Loucy (cell line): ENCODE results near the gene TSFM.

Experiments
- H2AFZ ChIP-seq: fragments of 200-600 bp; sonication (generic); 2 replicates; pipeline ENCODE4 v1.6.0; 2016; ENCODE audit warnings: antibody characterized with exemption, mild to moderate bottlenecking, low read length, moderate library complexity
- H3F3A ChIP-seq: fragments of 200-600 bp; 2 replicates; pipeline ENCODE4 v1.6.0; 2016; ENCODE audit warnings: antibody characterized with exemption, low read depth, mild to moderate bottlenecking
- H3K27me3 ChIP-seq: fragments of 200-600 bp; sonication (generic); 2 replicates; pipeline ENCODE4 v1.6.1; 2014; ENCODE audit warnings: low read length, mild to moderate bottlenecking; ENCODE audit not compliant: insufficient read depth, poor library complexity, severe bottlenecking
- H3K36me3 ChIP-seq: fragments of 200-600 bp; sonication (generic); 2 replicates; pipeline ENCODE4 v1.6.1; 2016; ENCODE audit warnings: low read length; ENCODE audit not compliant: insufficient read depth
- H3K4me1 ChIP-seq: fragments of 200-600 bp; sonication (generic); 2 replicates; pipeline ENCODE4 v1.5.1; 2014; ENCODE audit warnings: low read length, mild to moderate bottlenecking; ENCODE audit not compliant: insufficient read depth, poor library complexity, severe bottlenecking
- H3K4me2 ChIP-seq: fragments of 200-600 bp; sonication (generic); 2 replicates; pipeline ENCODE4 v1.6.0; 2014; ENCODE audit warnings: antibody characterized with exemption, low read length, low read depth, mild to moderate bottlenecking; ENCODE audit not compliant: poor library complexity, severe bottlenecking
- H3K4me3 ChIP-seq: fragments of 200-600 bp; sonication (generic); 2 replicates; pipeline ENCODE4 v1.5.1; 2014; ENCODE audit warnings: low read length, mild to moderate bottlenecking, mixed read lengths; ENCODE audit not compliant: poor library complexity, severe bottlenecking
- H3K79me2 ChIP-seq: fragments of 200-600 bp; sonication (generic); 2 replicates; pipeline ENCODE4 v1.6.1; 2014; ENCODE audit warnings: low read length; ENCODE audit not compliant: insufficient read depth
- H3K9ac ChIP-seq: fragments of 200-600 bp; sonication (generic); 2 replicates; pipeline ENCODE4 v1.6.0; 2014; ENCODE audit warnings: mild to moderate bottlenecking, low read depth, low read length, moderate library complexity; ENCODE audit not compliant: poor library complexity, severe bottlenecking
- H3K9me2 ChIP-seq: fragments of 200-600 bp; sonication (generic); replicated peaks from 2 replicates; pipeline ENCODE4 v1.6.1; 2016; ENCODE audit warnings: low read depth, low read length, mixed read lengths
- H3K9me3 ChIP-seq: fragments of 200-600 bp; sonication (generic); 2 replicates; pipeline ENCODE4 v1.6.1; 2014; ENCODE audit warnings: mild to moderate bottlenecking, antibody characterized with exemption, low read length, low read depth; ENCODE audit not compliant: insufficient read depth
- H4K20me1 ChIP-seq: fragments of 200-600 bp; sonication (generic); 2 replicates; pipeline ENCODE4 v1.6.0; 2014; ENCODE audit warnings: antibody characterized with exemption, low read length, mild to moderate bottlenecking; ENCODE audit not compliant: insufficient read depth, poor library complexity, severe bottlenecking
- EZH2phosphoT487 ChIP-seq: fragments of 200-600 bp; IDR thresholded peaks from 2 replicates; pipeline ENCODE4 v1.6.1; 2018; ENCODE audit warnings: antibody characterized with exemption, mild to moderate bottlenecking, moderate library complexity, borderline replicate concordance
- TF ChIP-seq, protein P1 (sequence below): fragments of 200-600 bp; sonication (generic); conservative IDR thresholded peaks from 2 replicates; pipeline ENCODE4 v1.5.1; 2014; ENCODE audit warnings: mild to moderate bottlenecking, antibody characterized with exemption, low read length

Gene TSFM

GRCh38 chr12:57837864-57838562 lies 55.4 kb downstream of the TSFM start:
- Histone ChIP-seq H3F3A (peaks cover 6% of the 10 kb centered on the region), H3K9me2 (no peaks in the 10 kb centered on the region), H3K4me2 (peak overlapping the region; percentile 86), H3K4me1 (peaks cover 88% of the 10 kb centered on the region), H3K27me3 (no peaks in the 10 kb centered on the region), H3K4me3 (peak overlapping the region; percentile 71), H3K9ac (peak overlapping the region; percentile 76), H3K79me2 (peaks cover 97% of the 10 kb centered on the region), H3K36me3 (no peaks in the 10 kb centered on the region), H3K9me3 (no peaks in the 10 kb centered on the region), H2AFZ (no peak overlapping the region), H4K20me1 (peaks cover 61% of the 10 kb centered on the region)
- TF ChIP-seq EZH2phosphoT487: no peak
- TF ChIP-seq, protein P1, sequence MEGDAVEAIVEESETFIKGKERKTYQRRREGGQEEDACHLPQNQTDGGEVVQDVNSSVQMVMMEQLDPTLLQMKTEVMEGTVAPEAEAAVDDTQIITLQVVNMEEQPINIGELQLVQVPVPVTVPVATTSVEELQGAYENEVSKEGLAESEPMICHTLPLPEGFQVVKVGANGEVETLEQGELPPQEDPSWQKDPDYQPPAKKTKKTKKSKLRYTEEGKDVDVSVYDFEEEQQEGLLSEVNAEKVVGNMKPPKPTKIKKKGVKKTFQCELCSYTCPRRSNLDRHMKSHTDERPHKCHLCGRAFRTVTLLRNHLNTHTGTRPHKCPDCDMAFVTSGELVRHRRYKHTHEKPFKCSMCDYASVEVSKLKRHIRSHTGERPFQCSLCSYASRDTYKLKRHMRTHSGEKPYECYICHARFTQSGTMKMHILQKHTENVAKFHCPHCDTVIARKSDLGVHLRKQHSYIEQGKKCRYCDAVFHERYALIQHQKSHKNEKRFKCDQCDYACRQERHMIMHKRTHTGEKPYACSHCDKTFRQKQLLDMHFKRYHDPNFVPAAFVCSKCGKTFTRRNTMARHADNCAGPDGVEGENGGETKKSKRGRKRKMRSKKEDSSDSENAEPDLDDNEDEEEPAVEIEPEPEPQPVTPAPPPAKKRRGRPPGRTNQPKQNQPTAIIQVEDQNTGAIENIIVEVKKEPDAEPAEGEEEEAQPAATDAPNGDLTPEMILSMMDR: no peak

DNA sequence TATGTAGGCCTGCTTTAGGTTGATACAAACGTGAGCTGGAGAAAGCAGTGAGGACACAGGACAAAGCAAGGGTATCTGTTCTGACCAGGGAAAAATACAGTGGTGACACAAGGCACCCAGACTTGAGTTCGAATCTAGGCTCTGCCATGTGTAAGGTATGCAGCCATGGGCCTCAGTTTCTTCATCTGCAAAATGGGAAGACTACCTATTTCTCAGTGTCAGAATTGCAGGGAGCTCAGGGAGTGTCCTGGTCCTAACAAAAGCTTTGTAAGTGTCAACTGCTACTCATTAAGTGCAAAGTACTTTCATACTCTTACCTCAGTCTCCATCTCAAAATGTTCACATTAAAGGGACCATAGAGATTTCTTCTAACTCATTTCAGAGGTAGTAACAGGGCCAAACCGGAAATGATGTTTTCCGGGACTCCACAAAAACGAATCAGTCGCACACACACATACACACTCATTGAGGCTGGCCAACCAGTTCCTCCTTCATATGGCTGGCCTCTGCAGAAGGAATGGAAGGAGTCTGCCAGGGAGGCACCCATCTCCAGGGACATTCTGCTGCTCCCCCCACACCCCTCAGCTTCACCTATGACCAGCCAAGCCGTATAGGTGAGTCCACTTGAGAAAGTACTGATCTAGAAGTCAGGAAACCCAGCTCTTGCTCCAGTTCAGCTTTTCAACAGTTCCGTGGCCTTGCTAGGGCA lies 56.2 kb downstream of the TSFM start:
- Histone ChIP-seq H3K4me3 (peak overlapping the region; percentile 71), H3K9ac (peak overlapping the region; percentile 76), H3K9me3 (no peaks in the 10 kb centered on the region), H3K79me2 (peaks cover 97% of the 10 kb centered on the region), H4K20me1 (peaks cover 61% of the 10 kb centered on the region), H3F3A (peaks cover 6% of the 10 kb centered on the region), H3K4me2 (peak overlapping the region; percentile 86), H3K36me3 (no peaks in the 10 kb centered on the region), H3K27me3 (no peaks in the 10 kb centered on the region), H2AFZ (no peak overlapping the region), H3K9me2 (no peaks in the 10 kb centered on the region), H3K4me1 (peaks cover 89% of the 10 kb centered on the region)
- TF ChIP-seq EZH2phosphoT487: no peak
- TF ChIP-seq, protein P1: no peak

- Histone ChIP-seq H3K4me3 (peak overlapping the region; percentile 97), H2AFZ (no peak overlapping the region), H3K27me3 (no peaks in the 10 kb centered on the region), H3K4me1 (peaks cover 89% of the 10 kb centered on the region), H3K79me2 (peaks cover 97% of the 10 kb centered on the region), H3K36me3 (no peaks in the 10 kb centered on the region), H3K9ac (no peak overlapping the region), H3K9me2 (no peaks in the 10 kb centered on the region), H3K4me2 (peak overlapping the region; percentile 83), H4K20me1 (peaks cover 70% of the 10 kb centered on the region), H3K9me3 (no peaks in the 10 kb centered on the region), H3F3A (peaks cover 6% of the 10 kb centered on the region)
- no peak for TF ChIP-seq EZH2phosphoT487
- TF ChIP-seq, protein P1: no peak
Measured at GRCh38 chr12:57839996-57840395, 57.4 kb downstream of the TSFM start.
